GM12801 (cell line): ENCODE results near the gene SLC1A7.

Experiments
- TF ChIP-seq, protein P1 (sequence below): IDR thresholded peaks from one replicate; pipeline ENCODE4 v1.5.1; 2011; ENCODE audit warnings: control low read depth; ENCODE audit not compliant: insufficient read length; ENCODE audit errors: extremely low read depth

The SLC1A7 gene

GRCh38 chr1:53079251-53079650, 63.2 kb downstream of the SLC1A7 start:
- TF ChIP-seq, protein P1, sequence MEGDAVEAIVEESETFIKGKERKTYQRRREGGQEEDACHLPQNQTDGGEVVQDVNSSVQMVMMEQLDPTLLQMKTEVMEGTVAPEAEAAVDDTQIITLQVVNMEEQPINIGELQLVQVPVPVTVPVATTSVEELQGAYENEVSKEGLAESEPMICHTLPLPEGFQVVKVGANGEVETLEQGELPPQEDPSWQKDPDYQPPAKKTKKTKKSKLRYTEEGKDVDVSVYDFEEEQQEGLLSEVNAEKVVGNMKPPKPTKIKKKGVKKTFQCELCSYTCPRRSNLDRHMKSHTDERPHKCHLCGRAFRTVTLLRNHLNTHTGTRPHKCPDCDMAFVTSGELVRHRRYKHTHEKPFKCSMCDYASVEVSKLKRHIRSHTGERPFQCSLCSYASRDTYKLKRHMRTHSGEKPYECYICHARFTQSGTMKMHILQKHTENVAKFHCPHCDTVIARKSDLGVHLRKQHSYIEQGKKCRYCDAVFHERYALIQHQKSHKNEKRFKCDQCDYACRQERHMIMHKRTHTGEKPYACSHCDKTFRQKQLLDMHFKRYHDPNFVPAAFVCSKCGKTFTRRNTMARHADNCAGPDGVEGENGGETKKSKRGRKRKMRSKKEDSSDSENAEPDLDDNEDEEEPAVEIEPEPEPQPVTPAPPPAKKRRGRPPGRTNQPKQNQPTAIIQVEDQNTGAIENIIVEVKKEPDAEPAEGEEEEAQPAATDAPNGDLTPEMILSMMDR: no peak

- TF ChIP-seq, protein P1: no peak
Measured at GRCh38 chr1:53078333-53079101, 63.9 kb downstream of the SLC1A7 start.

GRCh38 chr1:53077599-53077965, 64.9 kb downstream of the SLC1A7 start:
- TF ChIP-seq, protein P1: no peak

DNA sequence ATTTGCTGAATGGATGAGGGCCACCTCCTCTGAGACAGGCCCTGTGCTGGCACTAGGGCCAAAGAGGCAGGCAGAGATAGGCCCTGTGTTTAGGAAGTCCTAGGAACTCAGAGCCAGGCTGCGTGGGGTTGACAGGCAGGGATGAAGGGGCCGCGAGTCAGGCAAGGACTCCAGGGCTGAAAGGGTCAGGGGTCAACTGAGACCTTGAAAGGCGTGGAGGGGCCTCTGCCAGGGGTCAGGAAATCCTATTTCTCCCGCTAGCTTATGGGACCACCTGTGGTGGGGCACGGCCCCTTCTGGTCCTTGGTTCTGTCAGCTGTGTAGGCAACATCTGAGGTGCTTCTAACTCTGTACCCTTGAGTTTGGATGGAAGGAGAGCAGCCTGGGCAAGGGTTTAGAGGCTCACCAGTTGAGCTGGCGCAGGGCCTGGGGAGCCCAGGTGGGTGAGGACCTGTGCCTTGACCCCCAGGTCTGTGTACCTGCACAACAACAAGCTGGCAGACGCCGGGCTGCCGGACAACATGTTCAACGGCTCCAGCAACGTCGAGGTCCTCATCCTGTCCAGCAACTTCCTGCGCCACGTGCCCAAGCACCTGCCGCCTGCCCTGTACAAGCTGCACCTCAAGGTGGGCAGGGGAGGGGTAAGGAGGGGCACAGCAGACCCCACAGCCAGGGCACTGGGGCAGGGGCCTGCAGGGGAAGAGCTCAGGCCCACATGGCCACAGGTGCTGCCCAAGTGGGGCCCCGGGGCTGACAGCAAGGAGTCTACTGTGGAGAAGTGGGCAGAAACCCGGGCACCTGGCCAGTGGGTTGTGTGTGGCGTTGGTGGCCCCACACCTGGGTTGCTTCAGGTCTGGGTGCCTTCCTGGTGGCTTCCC, 65.5 kb downstream of the SLC1A7 start:
- TF ChIP-seq, protein P1: no peak

DNA sequence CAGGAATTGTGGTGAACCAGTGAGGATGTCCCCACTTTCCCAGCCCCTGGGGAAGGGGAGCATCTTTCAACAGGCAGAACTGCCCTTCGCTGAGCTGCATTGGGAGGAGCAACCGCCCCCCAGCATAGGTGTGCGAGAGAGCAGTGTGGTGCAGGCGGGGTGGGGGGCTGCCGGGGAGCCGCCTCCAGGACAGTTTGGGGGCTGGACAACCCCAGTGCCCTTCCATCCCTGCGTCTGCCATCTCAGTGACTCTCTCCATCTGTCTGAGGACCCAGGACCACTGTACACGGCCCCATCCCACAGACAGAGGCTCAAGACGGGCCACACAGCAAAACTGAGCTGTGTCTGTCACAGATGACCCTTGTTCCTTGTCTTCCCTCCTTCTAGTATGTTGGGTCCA, 66.3 kb downstream of the SLC1A7 start:
- TF ChIP-seq, protein P1: no peak

- TF ChIP-seq, protein P1: no peak
Measured at GRCh38 chr1:53075761-53076163, 66.7 kb downstream of the SLC1A7 start.

DNA sequence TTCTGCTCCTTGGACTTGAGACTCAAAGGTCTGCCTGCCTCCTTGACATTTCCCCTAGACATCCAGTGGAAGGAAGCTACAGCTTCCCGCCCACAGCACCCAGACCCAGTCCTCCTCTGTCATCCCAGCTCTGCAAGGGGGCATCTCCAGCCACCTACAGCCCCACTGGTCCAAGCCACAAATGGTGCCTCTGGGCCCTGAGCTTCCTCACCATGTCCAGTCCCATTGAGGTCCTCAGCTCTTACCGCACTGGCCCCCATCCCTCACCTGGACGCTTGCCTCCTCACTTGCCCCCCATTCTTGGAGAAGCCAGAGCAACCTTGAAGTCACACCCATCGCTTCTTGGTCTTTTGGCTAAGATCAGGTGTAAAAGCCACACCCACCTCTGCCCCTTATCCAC, 67.2 kb downstream of the SLC1A7 start:
- TF ChIP-seq, protein P1: no peak
